H9 (cell line): ENCODE measurements around the gene DLG2. TPM values are rescaled to one million over a fixed set of nuclear protein-coding genes. Genes with fewer than 3 reads are reported as not detected.

Experiments used
- DNase-seq: peaks from one replicate; pipeline ENCODE4 v3.0.0-alpha.2; 2017
- H2AFZ ChIP-seq: one replicate; pipeline ENCODE4 v1.6.1; 2013; ENCODE audit warnings: mild to moderate bottlenecking, low read length, control low read depth, moderate library complexity
- H2AK5ac ChIP-seq: 2 replicates; pipeline ENCODE4 v1.6.1; 2013; ENCODE audit warnings: low read length, control low read depth, mixed read lengths; ENCODE audit not compliant: insufficient read length
- H2BK120ac ChIP-seq: one replicate; pipeline ENCODE4 v1.6.1; 2013; ENCODE audit warnings: low read depth, mild to moderate bottlenecking, low read length, control low read depth, inconsistent platforms; ENCODE audit not compliant: poor library complexity, severe bottlenecking
- H2BK12ac ChIP-seq: 2 replicates; pipeline ENCODE4 v1.6.1; 2013; ENCODE audit warnings: low read length, control low read depth, mixed read lengths, low read depth; ENCODE audit not compliant: insufficient read length
- H2BK15ac ChIP-seq: 2 replicates; pipeline ENCODE4 v1.6.1; 2013; ENCODE audit warnings: low read depth, low read length, control low read depth
- H2BK20ac ChIP-seq: one replicate; pipeline ENCODE4 v1.6.1; 2013; ENCODE audit warnings: low read depth, mild to moderate bottlenecking, low read length, control low read depth, inconsistent platforms; ENCODE audit not compliant: poor library complexity, severe bottlenecking
- H2BK5ac ChIP-seq: 2 replicates; pipeline ENCODE4 v1.6.1; 2013; ENCODE audit warnings: low read length, control low read depth, mixed read lengths; ENCODE audit not compliant: insufficient read length
- H3K14ac ChIP-seq: 2 replicates; pipeline ENCODE4 v1.6.1; 2013; ENCODE audit warnings: low read length, control low read depth; ENCODE audit not compliant: insufficient read depth
- H3K18ac ChIP-seq: 2 replicates; pipeline ENCODE4 v1.6.1; 2013; ENCODE audit warnings: low read depth, mild to moderate bottlenecking, mixed read lengths, low read length, control low read depth; ENCODE audit not compliant: insufficient read length
- H3K23ac ChIP-seq: 2 replicates; pipeline ENCODE4 v1.6.1; 2013; ENCODE audit warnings: low read length, control low read depth, mixed read lengths, low read depth; ENCODE audit not compliant: insufficient read length
- H3K23me2 ChIP-seq: 2 replicates; pipeline ENCODE4 v1.6.1; 2013; ENCODE audit warnings: low read depth, mild to moderate bottlenecking, mixed read lengths, low read length, control low read depth; ENCODE audit not compliant: insufficient read length, poor library complexity, severe bottlenecking
- H3K27ac ChIP-seq: 2 replicates; pipeline ENCODE4 v1.5.1; 2013; ENCODE audit warnings: low read length, control low read depth, mixed read lengths, low read depth; ENCODE audit not compliant: insufficient read length
- H3K27me3 ChIP-seq: 2 replicates; pipeline ENCODE4 v1.6.1; 2013; ENCODE audit warnings: low read length, control low read depth, inconsistent platforms; ENCODE audit not compliant: insufficient read depth
- H3K4ac ChIP-seq: 2 replicates; pipeline ENCODE4 v1.6.1; 2013; ENCODE audit warnings: low read depth, mild to moderate bottlenecking, control low read depth, inconsistent platforms, low read length, moderate library complexity
- H3K4me1 ChIP-seq: 2 replicates; pipeline ENCODE4 v1.6.1; 2013; ENCODE audit warnings: low read length, control low read depth, inconsistent platforms; ENCODE audit not compliant: insufficient read depth
- H3K4me2 ChIP-seq: 2 replicates; pipeline ENCODE4 v1.6.1; 2013; ENCODE audit warnings: low read length, control low read depth, mixed read lengths; ENCODE audit not compliant: insufficient read length, insufficient read depth
- H3K56ac ChIP-seq: 2 replicates; pipeline ENCODE4 v1.6.1; 2013; ENCODE audit warnings: low read depth, mild to moderate bottlenecking, mixed read lengths, low read length, control low read depth; ENCODE audit not compliant: insufficient read length
- H3K79me1 ChIP-seq: 2 replicates; pipeline ENCODE4 v1.6.1; 2013; ENCODE audit warnings: low read depth, mild to moderate bottlenecking, moderate library complexity, low read length, control low read depth, inconsistent platforms; ENCODE audit not compliant: insufficient read depth, poor library complexity, severe bottlenecking
- H3K79me2 ChIP-seq: 2 replicates; pipeline ENCODE4 v1.6.1; 2013; ENCODE audit warnings: low read length, control low read depth, inconsistent platforms; ENCODE audit not compliant: insufficient read depth
- H3K9ac ChIP-seq: 2 replicates; pipeline ENCODE4 v1.6.1; 2013; ENCODE audit warnings: low read length, control low read depth, mixed read lengths; ENCODE audit not compliant: insufficient read length; ENCODE audit errors: extremely low read depth
- H3K9me3 ChIP-seq: one replicate; pipeline ENCODE4 v1.6.1; 2013; ENCODE audit warnings: low read depth, low read length, inconsistent platforms; ENCODE audit not compliant: control insufficient read depth
- H3T11ph ChIP-seq: one replicate; pipeline ENCODE4 v1.6.1; 2013; ENCODE audit warnings: mild to moderate bottlenecking, low read length, control low read depth, inconsistent platforms
- H4K20me1 ChIP-seq: one replicate; pipeline ENCODE4 v1.6.1; 2013; ENCODE audit not compliant: control insufficient read depth, insufficient read length, insufficient read depth
- H4K5ac ChIP-seq: 2 replicates; pipeline ENCODE4 v1.6.1; 2013; ENCODE audit warnings: low read depth, mild to moderate bottlenecking, mixed read lengths, low read length, control low read depth; ENCODE audit not compliant: insufficient read length
- H4K8ac ChIP-seq: replicated peaks from 2 replicates; pipeline ENCODE4 v1.6.1; 2013; ENCODE audit warnings: low read length, control low read depth, mixed read lengths, low read depth; ENCODE audit not compliant: insufficient read length
- H4K91ac ChIP-seq: 2 replicates; pipeline ENCODE4 v1.6.1; 2013; ENCODE audit warnings: low read depth, mild to moderate bottlenecking, moderate library complexity, mixed read lengths, low read length, control low read depth; ENCODE audit not compliant: insufficient read length
- H3K27ac Mint-ChIP-seq, 3 experiments: 2 replicates in 2 of 3; 3 replicates in 1 of 3; pipeline ENCODE4 v1.8.0; 2020 to 2021; ENCODE audit warnings: mixed read lengths in 3 of 3, mild to moderate bottlenecking in 1 of 3, moderate library complexity in 1 of 3
- H3K27me3 Mint-ChIP-seq: 2 replicates; pipeline ENCODE4 v1.8.0; 2021; ENCODE audit warnings: low read depth, mild to moderate bottlenecking, moderate library complexity, mixed read lengths
- H3K36me3 Mint-ChIP-seq, 3 experiments: 2 replicates in 2 of 3; 3 replicates in 1 of 3; pipeline ENCODE4 v1.8.0; 2020 to 2021; ENCODE audit warnings: low read depth in 3 of 3, mixed read lengths in 3 of 3; ENCODE audit not compliant: insufficient read depth in 1 of 3
- H3K4me1 Mint-ChIP-seq, 2 experiments: 2 replicates each; pipeline ENCODE4 v1.8.0; 2020; ENCODE audit warnings: mixed read lengths in 2 of 2
- H3K4me3 Mint-ChIP-seq, 2 experiments: 2 replicates in 1 of 2; 3 replicates in 1 of 2; pipeline ENCODE4 v1.8.0; 2020 to 2021; ENCODE audit warnings: mild to moderate bottlenecking in 2 of 2, mixed read lengths in 2 of 2, moderate library complexity in 1 of 2
- H3K9me3 Mint-ChIP-seq, 2 experiments: 2 replicates in 1 of 2; 3 replicates in 1 of 2; pipeline ENCODE4 v1.8.0; 2020; ENCODE audit warnings: mild to moderate bottlenecking in 2 of 2, mixed read lengths in 2 of 2, moderate library complexity in 1 of 2
- WGBS: extraction: QIAGEN DNeasy Blood & Tissue Kit; methylation state at CpG from one replicate; pipeline ENCODE4 v1.1.7; 2013; ENCODE audit warnings: missing lambda C conversion rate, low lambda C conversion rate, mixed read lengths; ENCODE audit not compliant: insufficient read length; ENCODE audit errors: extremely low coverage; 5-methylcytosine and 5-hydroxymethylcytosine counted together
- total RNA-seq: library from RNA; stranded (reverse); gene quantifications from 2 replicates; pipeline ENCODE4 v1.2.1, GENCODE V29; 2021
- TF ChIP-seq, protein P1 (sequence below): fragments of 200-600 bp; sonication (generic); conservative IDR thresholded peaks from 3 replicates; pipeline ENCODE4 v1.8.0; 2021; ENCODE audit warnings: antibody characterized with exemption, mild to moderate bottlenecking

Gene DLG2
- total RNA-seq, 1 experiment from 2014 or later: 8.0 TPM

DNA sequence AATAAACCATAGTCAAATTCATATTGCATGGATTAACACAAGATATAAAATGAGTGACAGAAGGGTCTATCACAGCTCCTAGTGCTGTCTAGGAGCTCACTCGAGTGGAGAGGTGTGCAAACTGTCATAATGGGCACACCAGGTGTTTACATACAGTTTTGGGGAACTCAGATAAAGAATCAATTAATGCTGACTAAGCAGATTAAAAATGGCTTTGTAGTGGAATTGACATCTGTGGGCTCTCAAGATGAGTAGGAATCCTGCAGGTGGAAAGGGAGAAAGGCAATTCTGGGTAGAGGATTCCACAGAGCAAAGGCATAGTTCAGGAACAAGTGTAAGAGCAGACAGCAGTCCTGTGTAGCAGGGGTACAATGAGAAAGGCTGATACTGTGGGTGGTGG is 1844.8 kb downstream of the DLG2 start:
- H3K4me2 ChIP-seq: no peak overlapping the region
- H2BK12ac ChIP-seq: no peak overlapping the region
- no peak overlapping the region for H4K5ac ChIP-seq
- H3K23ac ChIP-seq: no peak overlapping the region
- H3K23me2 ChIP-seq: no peaks in the 10 kb centered on the region
- H4K8ac ChIP-seq: no peak overlapping the region
- H3K18ac ChIP-seq: no peak overlapping the region
- no peak overlapping the region for H2BK20ac ChIP-seq
- WGBS: no CpG with 5 or more reads among the region's 1 CpG
- Mint-ChIP-seq H3K4me3 (no peak overlapping the region), H3K9me3 (no peaks in the 10 kb centered on the region), H3K27ac (no peak overlapping the region), H3K36me3 (no peaks in the 10 kb centered on the region), H3K4me1 (no peaks in the 10 kb centered on the region), H3K27me3 (no peaks in the 10 kb centered on the region)
- TF ChIP-seq, protein P1, sequence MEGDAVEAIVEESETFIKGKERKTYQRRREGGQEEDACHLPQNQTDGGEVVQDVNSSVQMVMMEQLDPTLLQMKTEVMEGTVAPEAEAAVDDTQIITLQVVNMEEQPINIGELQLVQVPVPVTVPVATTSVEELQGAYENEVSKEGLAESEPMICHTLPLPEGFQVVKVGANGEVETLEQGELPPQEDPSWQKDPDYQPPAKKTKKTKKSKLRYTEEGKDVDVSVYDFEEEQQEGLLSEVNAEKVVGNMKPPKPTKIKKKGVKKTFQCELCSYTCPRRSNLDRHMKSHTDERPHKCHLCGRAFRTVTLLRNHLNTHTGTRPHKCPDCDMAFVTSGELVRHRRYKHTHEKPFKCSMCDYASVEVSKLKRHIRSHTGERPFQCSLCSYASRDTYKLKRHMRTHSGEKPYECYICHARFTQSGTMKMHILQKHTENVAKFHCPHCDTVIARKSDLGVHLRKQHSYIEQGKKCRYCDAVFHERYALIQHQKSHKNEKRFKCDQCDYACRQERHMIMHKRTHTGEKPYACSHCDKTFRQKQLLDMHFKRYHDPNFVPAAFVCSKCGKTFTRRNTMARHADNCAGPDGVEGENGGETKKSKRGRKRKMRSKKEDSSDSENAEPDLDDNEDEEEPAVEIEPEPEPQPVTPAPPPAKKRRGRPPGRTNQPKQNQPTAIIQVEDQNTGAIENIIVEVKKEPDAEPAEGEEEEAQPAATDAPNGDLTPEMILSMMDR: no peak
- H3K79me1 ChIP-seq: no peaks in the 10 kb centered on the region
- no peak overlapping the region for H2BK5ac ChIP-seq
- no peak overlapping the region for H2AFZ ChIP-seq
- no peak overlapping the region for H4K91ac ChIP-seq
- no peak for DNase-seq
- no peak overlapping the region for H3K56ac ChIP-seq
- H3T11ph ChIP-seq: no peak overlapping the region
- no peak overlapping the region for H2AK5ac ChIP-seq
- H3K27me3 ChIP-seq: no peaks in the 10 kb centered on the region
- H3K27ac ChIP-seq: no peak overlapping the region
- H2BK120ac ChIP-seq: no peak overlapping the region
- no peaks in the 10 kb centered on the region for H3K9me3 ChIP-seq
- no peak overlapping the region for H2BK15ac ChIP-seq
- no peak overlapping the region for H3K9ac ChIP-seq
- H3K4me1 ChIP-seq: no peaks in the 10 kb centered on the region
- H3K14ac ChIP-seq: no peak overlapping the region
- no peaks in the 10 kb centered on the region for H4K20me1 ChIP-seq
- no peak overlapping the region for H3K4ac ChIP-seq
- H3K79me2 ChIP-seq: no peaks in the 10 kb centered on the region
